Heart left ventricle (tissue), 13 donors: ENCODE results near the gene PARD3.

Experiments
- POLR2A ChIP-seq, 2 donors: fragments of 450-650 bp; IDR thresholded peaks; one replicate each; pipeline ENCODE4 v1.6.1; 2017; ENCODE audit warnings: antibody characterized with exemption in 2 of 2, mild to moderate bottlenecking in 2 of 2, moderate library complexity in 2 of 2
- TF ChIP-seq, protein P1 (sequence below), 12 donors: fragments of 200-600 bp; sonication (generic) in 4 of 12; IDR thresholded peaks; one replicate each; pipeline versions ENCODE4 v1.5.0 to v1.8.0; 2018 to 2022; ENCODE audit warnings: antibody characterized with exemption in 12 of 12, mild to moderate bottlenecking in 5 of 12
- donor health status: ischemic (EF 13 %, LVEDD 7.1; RV severe dilation, severe dysfunction).
- donor health status: DM: no; HTN: yes; CAD: no.
- donor health status: DM: no; HTN: no; CAD: no.
- donor health status: ischemic (EF 25% LVEDD 6.9; RV normal size, moderate dysfunction).
- donor health status: ischemic (EF 25% LVEDD 5.7; RV mildly dilated, moderate dysfunction).
- donor health status: ischemic (EF 35%, LVEDD 5.7; RV mildly dilated, moderate dysfunction).
- donor health status: nonischemic (EF 11% LVEDD 7.7; RV severe dilation, severe dysfunction).
- donor health status: DM: yes; HTN: yes; CAD: no.
- donor health status: PGD.
- donor health status: ischemic (EF 29% LVEDD 5.4; RV normal size, mild dysfunction).
- donor health status: nonischemic (EF 23%, LVEDD 6.1; RV moderate dilation, normal function).

DNA sequence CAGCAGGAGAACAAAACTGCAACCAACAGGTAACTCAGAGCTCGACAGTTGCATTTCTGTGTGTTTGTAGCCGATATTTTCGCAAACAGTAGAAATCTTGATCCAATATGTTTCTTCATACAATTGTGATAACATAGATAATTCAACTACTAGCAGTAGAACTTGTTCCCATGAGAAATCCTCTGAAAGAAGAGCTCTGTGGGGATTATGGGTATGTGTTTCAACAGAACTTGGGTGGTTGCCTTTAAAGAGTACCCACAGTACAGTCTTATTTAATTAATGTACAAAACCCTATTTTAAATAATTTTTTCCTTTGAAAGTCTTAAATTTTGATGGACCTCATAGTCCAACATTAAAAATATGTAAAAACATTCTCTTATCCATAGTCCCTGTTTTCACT lies 266.1 kb downstream of the PARD3 start:
- TF ChIP-seq, protein P1, sequence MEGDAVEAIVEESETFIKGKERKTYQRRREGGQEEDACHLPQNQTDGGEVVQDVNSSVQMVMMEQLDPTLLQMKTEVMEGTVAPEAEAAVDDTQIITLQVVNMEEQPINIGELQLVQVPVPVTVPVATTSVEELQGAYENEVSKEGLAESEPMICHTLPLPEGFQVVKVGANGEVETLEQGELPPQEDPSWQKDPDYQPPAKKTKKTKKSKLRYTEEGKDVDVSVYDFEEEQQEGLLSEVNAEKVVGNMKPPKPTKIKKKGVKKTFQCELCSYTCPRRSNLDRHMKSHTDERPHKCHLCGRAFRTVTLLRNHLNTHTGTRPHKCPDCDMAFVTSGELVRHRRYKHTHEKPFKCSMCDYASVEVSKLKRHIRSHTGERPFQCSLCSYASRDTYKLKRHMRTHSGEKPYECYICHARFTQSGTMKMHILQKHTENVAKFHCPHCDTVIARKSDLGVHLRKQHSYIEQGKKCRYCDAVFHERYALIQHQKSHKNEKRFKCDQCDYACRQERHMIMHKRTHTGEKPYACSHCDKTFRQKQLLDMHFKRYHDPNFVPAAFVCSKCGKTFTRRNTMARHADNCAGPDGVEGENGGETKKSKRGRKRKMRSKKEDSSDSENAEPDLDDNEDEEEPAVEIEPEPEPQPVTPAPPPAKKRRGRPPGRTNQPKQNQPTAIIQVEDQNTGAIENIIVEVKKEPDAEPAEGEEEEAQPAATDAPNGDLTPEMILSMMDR (IDR thresholded peaks at IDR 0.05), result no peak
- TF ChIP-seq POLR2A (IDR thresholded peaks at IDR 0.05), result no peak
